GM19452 (cell line): ENCODE data around the gene USH1C.

Experiments
- ATAC-seq: cut with Tn5 transposase; IDR thresholded peaks from one replicate; pipeline ENCODE4 v1.9.1; 2021; ENCODE audit not compliant: unreplicated experiment

Gene USH1C

GRCh38 chr11:17544181-17544622 is at the start of gene USH1C:
Gene USH1C (minus strand): TSS chr11:17544416. CDS start chr11:17544307, 109 bp downstream.
- no peak for ATAC-seq

DNA sequence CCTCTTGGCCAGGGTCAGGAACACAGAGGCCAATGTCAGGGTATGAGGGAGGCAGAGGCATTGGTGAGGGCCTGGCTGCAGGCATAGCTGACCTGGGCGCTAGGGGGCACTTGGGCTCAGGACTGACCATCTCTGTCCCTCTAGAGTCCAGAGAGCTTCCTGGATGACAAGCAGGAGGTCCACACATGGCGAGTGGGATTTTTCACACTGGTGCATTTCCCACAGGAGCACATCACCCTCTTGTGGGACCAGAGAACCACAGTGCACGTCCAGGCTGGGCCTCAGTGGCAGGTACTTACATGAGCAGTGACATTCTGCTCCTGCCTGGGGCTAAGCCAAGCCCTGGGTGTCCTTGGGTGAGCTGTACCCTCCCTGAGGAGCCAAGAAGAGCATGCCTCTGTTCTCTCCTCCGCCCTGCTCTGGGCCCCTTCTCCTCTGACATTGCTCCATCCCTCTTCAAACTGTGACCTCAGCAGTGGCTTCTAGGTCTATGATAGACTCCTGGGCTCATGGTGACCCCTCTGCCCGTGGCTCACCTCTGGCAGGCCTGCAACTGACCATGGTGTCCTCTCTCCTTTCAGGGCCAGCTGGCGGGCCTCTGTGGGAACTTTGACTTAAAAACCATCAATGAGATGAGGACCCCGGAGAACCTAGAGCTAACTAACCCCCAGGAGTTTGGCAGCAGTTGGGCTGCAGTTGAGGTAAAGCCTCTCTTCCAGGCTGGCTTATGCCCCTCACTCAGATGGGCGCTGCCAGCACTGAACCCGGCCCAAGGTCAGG is 49.4 kb upstream of the USH1C start:
- no peak for ATAC-seq

DNA sequence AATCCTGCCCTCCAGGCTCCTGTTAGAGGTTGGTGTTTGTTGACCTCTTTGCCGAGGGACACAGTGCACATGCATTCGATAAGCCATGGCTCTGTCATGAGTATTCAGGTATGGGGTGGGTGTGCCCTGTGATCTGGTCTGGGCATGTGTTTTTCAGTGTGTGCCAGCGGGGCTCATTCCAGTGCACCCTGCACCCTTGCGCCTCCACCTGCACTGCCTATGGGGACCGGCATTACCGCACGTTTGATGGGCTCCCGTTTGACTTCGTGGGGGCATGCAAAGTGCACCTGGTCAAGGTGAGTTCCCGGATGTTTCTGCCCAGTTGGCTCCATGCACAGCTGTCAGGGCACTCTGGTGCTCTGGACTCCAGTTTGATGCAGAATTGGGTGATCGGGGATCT is 47.1 kb upstream of the USH1C start:
- no peak for ATAC-seq

GRCh38 chr11:17590463-17590862 is 46.2 kb upstream of the USH1C start:
- ATAC-seq = no peak

- ATAC-seq = no peak
Measured at GRCh38 chr11:17588721-17589120, 44.5 kb upstream of the USH1C start.

- no peak for ATAC-seq
Measured at GRCh38 chr11:17588166-17588565, 44.0 kb upstream of the USH1C start.

DNA sequence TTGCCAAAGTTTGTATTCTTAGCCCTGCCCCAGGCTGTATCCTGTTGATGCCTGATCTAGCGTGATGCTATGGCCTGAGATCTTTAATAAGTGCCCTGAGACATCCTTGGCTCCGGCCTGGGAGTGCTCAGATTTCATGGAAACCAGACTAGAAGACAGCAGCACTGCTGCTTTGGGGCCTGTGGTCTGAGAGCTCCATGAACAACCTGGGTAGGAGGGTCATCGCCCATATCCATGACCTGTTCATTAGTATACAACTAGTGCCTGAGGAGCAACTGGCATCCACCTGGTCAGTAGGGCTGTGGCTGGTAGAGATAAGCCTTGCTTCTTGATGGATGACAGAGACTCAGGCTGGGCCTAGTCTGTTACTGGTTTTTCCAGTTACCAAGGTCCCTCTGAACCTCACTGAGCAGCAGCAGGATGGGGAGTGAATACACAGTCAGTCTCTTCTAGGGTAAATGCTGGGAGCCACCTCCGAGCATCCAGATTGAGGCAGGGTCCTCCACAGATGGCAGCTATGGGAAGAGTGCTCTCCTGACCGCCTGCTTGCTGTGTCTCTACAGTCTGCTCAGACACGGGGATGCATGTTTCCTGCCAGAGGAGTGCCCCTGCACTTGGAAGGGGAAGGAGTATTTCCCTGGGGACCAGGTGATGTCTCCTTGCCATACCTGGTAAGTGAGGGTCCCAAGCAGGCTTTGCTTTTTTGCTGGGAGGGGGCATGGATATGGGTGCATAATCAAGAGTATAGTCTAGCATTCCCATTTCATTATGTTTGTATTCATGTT is 41.9 kb upstream of the USH1C start:
- ATAC-seq = no peak

DNA sequence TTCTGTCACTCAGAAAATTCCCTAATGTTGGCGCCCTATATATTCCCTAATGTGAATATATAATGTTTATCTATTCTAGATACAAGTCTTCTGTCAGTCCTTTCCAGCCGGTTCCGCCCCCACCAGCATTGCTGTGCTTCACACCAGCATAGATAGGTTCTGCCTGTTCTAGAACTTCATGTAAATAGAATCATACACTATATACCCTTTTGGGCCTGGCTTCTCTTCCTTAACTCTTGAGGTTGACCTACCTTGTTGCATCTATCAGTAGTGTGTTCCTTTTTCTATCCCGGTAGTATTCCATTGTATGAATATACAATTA is 37.5 kb upstream of the USH1C start:
- no peak for ATAC-seq

DNA sequence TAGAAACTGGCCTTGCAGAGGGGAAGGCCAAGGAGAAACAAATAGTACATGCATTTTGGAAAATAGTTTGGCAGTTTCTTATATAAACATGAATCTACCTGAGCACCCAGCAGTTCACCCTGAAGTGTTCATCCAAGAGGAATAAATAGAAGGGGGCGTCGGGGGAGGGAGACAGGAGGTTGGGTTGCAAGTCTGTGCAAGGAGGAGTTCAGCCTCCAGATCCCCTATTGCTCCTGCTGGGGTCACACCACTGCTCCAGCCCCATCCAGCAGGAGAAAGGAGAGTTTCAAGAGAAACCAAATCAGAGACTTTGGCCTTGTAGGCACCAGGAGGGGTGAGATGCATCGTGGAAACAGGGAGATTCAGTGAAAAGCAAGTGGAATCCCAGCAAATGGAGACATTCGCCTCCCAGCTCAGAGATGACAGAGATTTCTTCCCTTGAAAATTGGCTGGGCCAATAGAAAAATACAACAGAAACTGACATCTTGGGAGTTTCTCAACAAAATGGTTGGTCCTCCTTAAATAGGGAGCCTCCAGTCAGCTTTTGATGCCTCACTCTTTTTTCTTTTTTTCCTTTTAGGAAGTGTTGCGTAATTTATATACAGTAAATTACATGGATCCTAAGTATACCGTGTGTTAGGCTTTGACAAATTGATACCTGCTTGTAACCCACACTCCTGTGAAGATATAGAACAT is 37.0 kb upstream of the USH1C start:
- ATAC-seq = no peak

- ATAC-seq = no peak
Measured at GRCh38 chr11:17580271-17580670, 36.1 kb upstream of the USH1C start.

GRCh38 chr11:17579451-17579850 is 35.2 kb upstream of the USH1C start:
- ATAC-seq = no peak

DNA sequence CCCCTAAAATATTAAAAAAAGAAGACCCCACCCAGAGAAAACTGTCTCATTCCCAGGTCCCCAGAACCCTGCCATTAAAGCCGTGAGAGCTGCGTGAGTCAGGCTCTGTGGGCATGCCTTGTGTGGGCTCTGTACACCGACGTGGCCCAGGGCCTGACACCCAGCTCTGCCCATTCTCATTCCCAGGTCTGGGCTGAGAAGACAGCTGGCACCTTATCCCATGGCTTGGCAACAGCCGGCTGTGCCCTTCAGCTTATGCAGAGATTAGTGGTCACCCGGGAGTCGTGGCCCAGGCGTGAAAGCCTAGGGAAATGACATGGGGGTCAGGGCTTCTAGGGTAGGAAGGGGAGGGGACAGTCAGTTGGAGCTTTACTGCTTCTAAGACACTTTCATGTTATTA is 34.7 kb upstream of the USH1C start:
- no peak for ATAC-seq

GRCh38 chr11:17578296-17578695 is 34.1 kb upstream of the USH1C start:
- ATAC-seq = no peak

DNA sequence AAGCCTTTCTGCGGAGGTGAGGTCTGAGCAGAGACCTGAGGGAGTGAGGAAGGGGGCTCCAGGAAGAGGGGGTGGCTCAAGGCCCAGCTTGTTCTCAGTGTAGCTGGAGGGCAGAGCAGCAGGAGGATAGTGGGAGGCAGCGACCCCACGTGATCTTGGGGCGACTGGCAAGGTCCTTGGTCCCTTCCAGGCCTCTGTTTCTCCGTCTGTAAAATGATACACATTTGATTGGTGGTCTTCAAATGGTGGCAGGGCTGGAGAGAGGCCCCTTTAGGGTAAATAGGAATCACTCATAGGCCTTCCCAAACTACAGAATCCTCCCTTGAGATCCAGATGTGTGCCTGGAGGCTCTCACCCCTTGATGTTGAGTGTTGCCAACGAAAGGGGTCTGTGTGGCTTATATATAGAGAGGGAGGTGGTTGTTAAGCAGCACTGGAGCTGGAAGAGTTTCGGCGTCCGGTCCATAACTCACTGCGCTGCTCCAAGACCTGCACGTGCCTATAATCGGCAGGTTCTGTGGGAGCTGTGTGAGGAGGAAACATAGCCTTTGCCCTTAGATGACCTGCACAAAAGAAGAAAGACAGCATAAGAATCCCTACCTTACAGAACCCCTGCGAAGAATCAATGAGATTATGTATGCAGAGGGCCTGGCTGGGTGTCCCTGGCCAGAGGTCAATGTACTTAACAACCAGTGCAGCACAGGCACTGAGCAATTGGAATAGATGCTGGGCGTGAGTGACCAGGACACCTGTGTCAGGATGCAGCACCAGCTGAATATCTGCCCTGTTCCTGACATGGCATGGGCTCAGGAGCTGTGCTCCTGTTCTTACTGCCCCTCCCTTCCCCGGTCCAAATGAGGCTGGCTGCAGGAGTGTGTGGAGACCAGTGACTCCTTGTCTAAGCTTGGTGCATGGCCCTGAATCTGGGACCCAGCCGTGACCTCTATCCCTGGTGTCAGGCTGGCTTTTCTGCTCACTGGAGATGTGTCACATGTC is 31.5 kb upstream of the USH1C start:
- ATAC-seq = no peak

DNA sequence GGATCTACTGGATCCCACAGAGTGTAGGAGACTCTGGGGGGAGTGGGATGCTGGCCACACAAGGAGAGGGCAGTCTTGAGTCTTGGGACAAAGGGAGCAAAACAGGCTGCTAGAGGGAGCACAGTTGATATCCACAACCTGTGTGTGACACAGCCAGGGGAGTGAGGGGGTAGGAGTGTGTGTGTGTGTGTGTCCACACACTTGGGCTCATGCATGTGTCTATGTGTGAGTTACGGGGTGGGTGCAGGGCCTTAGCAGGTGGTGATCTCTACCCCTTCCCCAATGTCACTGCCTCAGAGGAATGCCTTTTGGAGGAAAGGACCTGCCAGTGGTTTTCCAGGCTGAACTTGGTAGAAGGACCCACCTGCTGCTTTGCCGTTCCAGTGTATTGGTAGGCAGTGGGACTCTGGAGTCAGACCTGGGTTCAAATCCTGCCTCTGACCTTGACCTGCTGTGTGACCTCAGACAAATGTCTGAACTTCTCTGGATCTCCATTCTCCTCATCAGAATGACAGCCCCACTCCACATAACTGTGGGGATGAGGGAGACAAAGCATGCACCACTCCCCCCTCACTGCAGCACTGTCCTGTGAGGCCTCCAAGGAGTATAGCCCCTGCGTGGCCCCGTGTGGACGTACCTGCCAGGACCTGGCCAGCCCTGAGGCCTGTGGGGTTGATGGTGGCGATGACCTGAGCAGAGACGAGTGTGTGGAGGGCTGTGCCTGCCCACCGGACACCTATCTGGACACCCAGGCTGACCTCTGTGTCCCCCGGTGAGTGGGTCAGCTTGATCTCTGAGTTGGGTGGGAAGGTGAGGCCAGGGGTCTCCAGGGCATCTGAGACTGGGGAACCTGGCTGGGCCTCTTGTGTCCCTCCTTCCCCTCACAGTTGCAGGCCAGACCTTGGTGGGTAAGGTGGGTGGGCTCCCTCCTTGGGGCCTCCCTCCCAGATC is 30.2 kb upstream of the USH1C start:
- ATAC-seq = no peak

- no peak for ATAC-seq
Measured at GRCh38 chr11:17573526-17573925, 29.3 kb upstream of the USH1C start.

DNA sequence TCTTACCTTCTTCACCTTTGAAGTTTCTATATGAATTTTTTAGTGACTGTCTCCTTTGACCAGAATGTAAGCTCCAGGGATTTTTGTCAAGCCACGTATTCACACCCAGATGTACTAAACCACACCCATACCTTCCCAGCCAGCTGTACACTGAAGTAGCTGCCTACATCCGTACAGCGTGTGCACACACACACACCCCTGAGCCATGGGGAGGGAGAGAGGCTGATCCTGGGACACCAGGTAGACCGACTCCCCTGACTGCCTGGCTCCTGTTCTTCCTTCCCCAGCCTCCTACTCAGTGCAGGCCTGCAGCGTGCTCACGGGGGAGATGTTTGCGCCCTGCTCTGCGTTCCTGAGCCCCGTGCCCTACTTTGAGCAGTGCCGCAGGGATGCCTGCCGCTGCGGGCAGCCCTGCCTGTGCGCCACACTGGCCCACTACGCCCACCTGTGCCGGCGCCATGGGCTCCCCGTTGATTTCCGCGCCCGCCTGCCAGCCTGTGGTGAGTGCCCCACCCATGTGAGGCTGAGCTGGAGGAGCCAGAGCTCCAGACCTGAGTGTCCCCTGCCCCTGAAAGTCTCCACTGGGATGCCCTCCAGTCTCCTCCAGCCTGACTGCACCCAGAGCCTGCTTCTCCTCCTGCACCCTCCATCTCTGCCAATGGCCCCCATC is 28.7 kb upstream of the USH1C start:
- ATAC-seq = no peak

DNA sequence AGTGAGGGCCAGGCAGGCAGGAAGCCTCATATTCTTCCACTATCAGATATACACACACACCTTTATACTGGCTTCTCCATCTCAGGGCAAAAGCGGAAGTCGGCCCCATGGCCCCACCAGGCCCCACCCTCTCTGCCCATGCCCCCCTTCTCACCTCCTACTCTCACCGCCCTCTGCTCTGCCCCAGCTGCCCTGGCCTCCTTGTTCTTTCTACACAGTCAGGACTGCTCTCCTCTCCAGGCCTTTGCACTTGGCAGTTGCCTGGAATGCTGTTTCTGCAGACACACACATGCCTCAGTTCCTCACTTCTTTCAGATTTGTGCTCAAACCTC is 28.1 kb upstream of the USH1C start:
- ATAC-seq = no peak
